ENCODE results near the gene NGF.

NGF gene

GRCh38 chr1:115283249-115283648 is 54.8 kb downstream of the NGF start:
- no peak for DNase-seq (ENCODE audit: low read depth in 2 of 2)

GRCh38 chr1:115282807-115283208 is 55.2 kb downstream of the NGF start:
- no peak for DNase-seq (ENCODE audit: low read depth in 2 of 2)

GRCh38 chr1:115281143-115281542 is 56.9 kb downstream of the NGF start:
- no peak for DNase-seq (ENCODE audit: low read depth in 2 of 2)

GRCh38 chr1:115280064-115280463 is 58.0 kb downstream of the NGF start:
- DNase-seq (ENCODE audit: low read depth in 2 of 2), result no peak

GRCh38 chr1:115278211-115278610 is 59.8 kb downstream of the NGF start:
- DNase-seq (ENCODE audit: low read depth in 2 of 2), result no peak

GRCh38 chr1:115277276-115277675 is 60.8 kb downstream of the NGF start:
- no peak for DNase-seq (ENCODE audit: low read depth in 2 of 2)

- DNase-seq (ENCODE audit: low read depth in 2 of 2), result no peak
These were observed 62.8 kb downstream of the NGF start for GRCh38 chr1:115275216-115275615.

- no peak for DNase-seq (ENCODE audit: low read depth in 2 of 2)
These were observed 63.6 kb downstream of the NGF start for GRCh38 chr1:115274467-115274866.

- DNase-seq (ENCODE audit: low read depth in 2 of 2), result no peak
These were observed 71.2 kb downstream of the NGF start for GRCh38 chr1:115266729-115267421.

- no peak for DNase-seq (ENCODE audit: low read depth in 2 of 2)
These were observed 73.0 kb downstream of the NGF start for GRCh38 chr1:115265099-115265498.

GRCh38 chr1:115262886-115263285 is 75.2 kb downstream of the NGF start:
- no peak for DNase-seq (ENCODE audit: low read depth in 2 of 2)

- no peak for DNase-seq (ENCODE audit: low read depth in 2 of 2)
These were observed 76.6 kb downstream of the NGF start for GRCh38 chr1:115261496-115261895.

- DNase-seq (ENCODE audit: low read depth in 2 of 2), result no peak
These were observed 79.7 kb downstream of the NGF start for GRCh38 chr1:115258302-115258866.

GRCh38 chr1:115257591-115257990 is 80.5 kb downstream of the NGF start:
- no peak for DNase-seq (ENCODE audit: low read depth in 2 of 2)

- no peak for DNase-seq (ENCODE audit: low read depth in 2 of 2)
These were observed 82.9 kb downstream of the NGF start for GRCh38 chr1:115255154-115255553.

- DNase-seq (ENCODE audit: low read depth in 2 of 2), result no peak
These were observed 85.5 kb downstream of the NGF start for GRCh38 chr1:115252585-115252984.

GRCh38 chr1:115251856-115252255 is 86.2 kb downstream of the NGF start:
- no peak for DNase-seq (ENCODE audit: low read depth in 2 of 2)

- DNase-seq (ENCODE audit: low read depth in 2 of 2), result no peak
These were observed 86.7 kb downstream of the NGF start for GRCh38 chr1:115251340-115251748.

GRCh38 chr1:115246526-115246925 is 91.5 kb downstream of the NGF start:
- DNase-seq (ENCODE audit: low read depth in 2 of 2), result no peak

- DNase-seq (ENCODE audit: low read depth in 2 of 2), result no peak
These were observed 92.8 kb downstream of the NGF start for GRCh38 chr1:115245227-115245626.

GRCh38 chr1:115242543-115242942 is 95.5 kb downstream of the NGF start:
- no peak for DNase-seq (ENCODE audit: low read depth in 2 of 2)

GRCh38 chr1:115241309-115241708 is 96.7 kb downstream of the NGF start:
- no peak for DNase-seq (ENCODE audit: low read depth in 2 of 2)

- no peak for DNase-seq (ENCODE audit: low read depth in 2 of 2)
These were observed 97.8 kb downstream of the NGF start for GRCh38 chr1:115240297-115240696.

- no peak for DNase-seq (ENCODE audit: low read depth in 2 of 2)
These were observed 98.6 kb downstream of the NGF start for GRCh38 chr1:115239426-115239825.

Measured in activated CD4-positive, alpha-beta T cell treated with anti-CD3 and anti-CD28 coated beads for 24 hours (primary cell).